ENCODE data around the gene CYP26B1.

DNA sequence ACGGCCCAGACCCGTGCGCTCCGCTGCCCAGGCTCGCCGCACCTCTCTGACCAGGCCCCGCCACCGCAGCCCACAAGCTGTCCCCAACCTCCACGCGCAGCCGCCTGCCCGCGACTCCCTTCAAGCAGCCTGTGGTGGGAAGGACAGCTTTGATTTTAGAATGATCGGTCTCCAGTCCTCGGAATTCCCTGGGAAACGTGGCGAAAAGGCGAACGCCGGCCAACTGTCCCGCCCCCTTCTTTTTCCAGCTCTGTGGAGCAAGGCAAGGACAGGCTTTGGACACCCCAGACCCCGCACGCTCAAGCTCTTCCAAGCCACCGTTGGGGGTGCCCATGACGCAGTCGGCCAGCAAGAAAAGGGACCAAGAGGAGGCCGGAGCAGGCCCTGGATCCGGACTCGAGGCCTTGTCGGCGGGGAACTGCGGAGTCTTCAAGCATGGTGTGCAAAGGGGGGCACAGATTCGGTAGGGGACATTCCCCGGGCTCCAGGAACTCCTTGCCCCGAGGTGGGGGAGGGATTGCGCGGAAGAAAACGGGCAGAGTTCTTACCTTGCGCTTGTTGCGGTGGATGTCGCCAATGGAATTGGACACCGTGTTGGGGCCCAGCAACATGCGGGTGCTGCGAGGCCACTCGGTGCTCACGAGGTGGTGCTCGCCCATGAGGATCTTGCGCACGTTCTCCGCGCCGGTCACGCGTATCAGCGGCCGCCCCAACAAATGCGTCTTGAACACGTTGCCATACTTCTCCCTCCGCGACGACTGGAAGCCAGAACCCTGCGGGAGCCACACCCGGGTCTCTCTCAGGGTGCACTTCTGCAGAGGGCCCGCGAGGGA lies 4.0 kb downstream of the CYP26B1 start:
- TF ChIP-seq, protein P1, sequence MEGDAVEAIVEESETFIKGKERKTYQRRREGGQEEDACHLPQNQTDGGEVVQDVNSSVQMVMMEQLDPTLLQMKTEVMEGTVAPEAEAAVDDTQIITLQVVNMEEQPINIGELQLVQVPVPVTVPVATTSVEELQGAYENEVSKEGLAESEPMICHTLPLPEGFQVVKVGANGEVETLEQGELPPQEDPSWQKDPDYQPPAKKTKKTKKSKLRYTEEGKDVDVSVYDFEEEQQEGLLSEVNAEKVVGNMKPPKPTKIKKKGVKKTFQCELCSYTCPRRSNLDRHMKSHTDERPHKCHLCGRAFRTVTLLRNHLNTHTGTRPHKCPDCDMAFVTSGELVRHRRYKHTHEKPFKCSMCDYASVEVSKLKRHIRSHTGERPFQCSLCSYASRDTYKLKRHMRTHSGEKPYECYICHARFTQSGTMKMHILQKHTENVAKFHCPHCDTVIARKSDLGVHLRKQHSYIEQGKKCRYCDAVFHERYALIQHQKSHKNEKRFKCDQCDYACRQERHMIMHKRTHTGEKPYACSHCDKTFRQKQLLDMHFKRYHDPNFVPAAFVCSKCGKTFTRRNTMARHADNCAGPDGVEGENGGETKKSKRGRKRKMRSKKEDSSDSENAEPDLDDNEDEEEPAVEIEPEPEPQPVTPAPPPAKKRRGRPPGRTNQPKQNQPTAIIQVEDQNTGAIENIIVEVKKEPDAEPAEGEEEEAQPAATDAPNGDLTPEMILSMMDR (IDR thresholded peaks at IDR 0.05; ENCODE audit: borderline replicate concordance, extremely low read depth, low read length, poor library complexity, severe bottlenecking), result no peak
- no peak for TF ChIP-seq EZH2 (IDR thresholded peaks at IDR 0.05; ENCODE audit: borderline replicate concordance, low read depth, low read length, severe bottlenecking)

Measured in DND-41 (cell line).